Neural cell (in vitro differentiated cells): ENCODE results near the gene IQSEC1.

Source experiments
- TAF1 ChIP-seq: IDR thresholded peaks from 2 replicates; pipeline ENCODE4 v1.6.1; 2012; ENCODE audit warnings: low read depth
- TF ChIP-seq, protein P1 (sequence below): fragments of 450-650 bp; IDR thresholded peaks from 2 replicates; pipeline ENCODE4 v1.5.1; 2014; ENCODE audit warnings: antibody characterized with exemption, mild to moderate bottlenecking, moderate library complexity; ENCODE audit not compliant: poor library complexity, severe bottlenecking

DNA sequence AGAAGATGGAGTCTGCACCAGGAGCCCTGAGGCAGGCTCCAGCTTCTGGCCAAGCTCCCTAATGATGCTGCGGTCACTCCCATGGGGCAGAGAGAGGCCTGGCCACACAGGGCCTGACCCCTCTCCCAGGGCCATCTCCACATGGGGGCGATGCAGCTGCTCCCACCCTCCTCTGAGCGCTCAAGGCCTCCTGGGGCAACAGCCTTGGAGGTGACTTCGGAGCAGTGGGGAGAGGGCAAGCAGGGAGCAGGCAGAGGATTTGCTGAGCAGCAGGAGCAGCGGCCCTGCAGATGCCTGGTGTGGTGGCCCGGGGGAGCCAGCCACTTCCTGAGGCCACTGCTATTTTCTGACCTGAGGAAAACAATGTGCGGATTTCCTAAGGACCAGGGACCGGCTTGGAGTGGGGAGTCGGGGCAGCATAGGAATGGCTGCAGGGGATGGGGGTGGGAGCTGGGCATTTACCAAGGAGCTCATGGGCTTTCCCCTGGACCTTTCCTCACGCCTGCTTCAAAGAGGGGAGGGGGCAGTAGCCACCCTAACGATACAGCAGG lies 150.3 kb downstream of the IQSEC1 start:
- TF ChIP-seq, protein P1, sequence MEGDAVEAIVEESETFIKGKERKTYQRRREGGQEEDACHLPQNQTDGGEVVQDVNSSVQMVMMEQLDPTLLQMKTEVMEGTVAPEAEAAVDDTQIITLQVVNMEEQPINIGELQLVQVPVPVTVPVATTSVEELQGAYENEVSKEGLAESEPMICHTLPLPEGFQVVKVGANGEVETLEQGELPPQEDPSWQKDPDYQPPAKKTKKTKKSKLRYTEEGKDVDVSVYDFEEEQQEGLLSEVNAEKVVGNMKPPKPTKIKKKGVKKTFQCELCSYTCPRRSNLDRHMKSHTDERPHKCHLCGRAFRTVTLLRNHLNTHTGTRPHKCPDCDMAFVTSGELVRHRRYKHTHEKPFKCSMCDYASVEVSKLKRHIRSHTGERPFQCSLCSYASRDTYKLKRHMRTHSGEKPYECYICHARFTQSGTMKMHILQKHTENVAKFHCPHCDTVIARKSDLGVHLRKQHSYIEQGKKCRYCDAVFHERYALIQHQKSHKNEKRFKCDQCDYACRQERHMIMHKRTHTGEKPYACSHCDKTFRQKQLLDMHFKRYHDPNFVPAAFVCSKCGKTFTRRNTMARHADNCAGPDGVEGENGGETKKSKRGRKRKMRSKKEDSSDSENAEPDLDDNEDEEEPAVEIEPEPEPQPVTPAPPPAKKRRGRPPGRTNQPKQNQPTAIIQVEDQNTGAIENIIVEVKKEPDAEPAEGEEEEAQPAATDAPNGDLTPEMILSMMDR, result no peak
- TF ChIP-seq TAF1, result no peak
